ENCODE results near the gene ZNF281.
"Not testable (repeated sequence)": the region's sequence is repeated elsewhere in the genome, so short reads cannot be mapped to it uniquely, and the experiment has no call there.

The ZNF281 gene

GRCh38 chr1:200442023-200442422, 32.2 kb upstream of the ZNF281 start:
- no peaks in the 10 kb centered on the region for H3K9me3 ChIP-seq (ENCODE audit: control insufficient read depth, low read depth, low read length)
- H3K4me3 ChIP-seq (ENCODE audit: low read length) = no peak overlapping the region
- H3K9ac ChIP-seq (ENCODE audit: low read length) = no peak overlapping the region
- peaks cover 3% of the 10 kb centered on the region for H3K4me1 ChIP-seq (ENCODE audit: control insufficient read depth, low read depth, low read length)
- peaks cover 5% of the 10 kb centered on the region for H3K36me3 ChIP-seq (ENCODE audit: control insufficient read depth, low read depth, low read length)
- H3K27me3 ChIP-seq (ENCODE audit: control insufficient read depth, insufficient read depth, low read length) = no peaks in the 10 kb centered on the region
- no peak overlapping the region for H3K27ac ChIP-seq (ENCODE audit: low read length)

- no peaks in the 10 kb centered on the region for H3K36me3 ChIP-seq (ENCODE audit: control insufficient read depth, low read depth, low read length)
- no peaks in the 10 kb centered on the region for H3K27me3 ChIP-seq (ENCODE audit: control insufficient read depth, insufficient read depth, low read length)
- no peak overlapping the region for H3K27ac ChIP-seq (ENCODE audit: low read length)
- H3K9ac ChIP-seq (ENCODE audit: low read length) = no peak overlapping the region
- H3K4me3 ChIP-seq (ENCODE audit: low read length) = no peak overlapping the region
- H3K4me1 ChIP-seq (ENCODE audit: control insufficient read depth, low read depth, low read length) = peaks cover 3% of the 10 kb centered on the region
- no peaks in the 10 kb centered on the region for H3K9me3 ChIP-seq (ENCODE audit: control insufficient read depth, low read depth, low read length)
Observed at GRCh38 chr1:200438911-200439310, 29.1 kb upstream of the ZNF281 start.

DNA sequence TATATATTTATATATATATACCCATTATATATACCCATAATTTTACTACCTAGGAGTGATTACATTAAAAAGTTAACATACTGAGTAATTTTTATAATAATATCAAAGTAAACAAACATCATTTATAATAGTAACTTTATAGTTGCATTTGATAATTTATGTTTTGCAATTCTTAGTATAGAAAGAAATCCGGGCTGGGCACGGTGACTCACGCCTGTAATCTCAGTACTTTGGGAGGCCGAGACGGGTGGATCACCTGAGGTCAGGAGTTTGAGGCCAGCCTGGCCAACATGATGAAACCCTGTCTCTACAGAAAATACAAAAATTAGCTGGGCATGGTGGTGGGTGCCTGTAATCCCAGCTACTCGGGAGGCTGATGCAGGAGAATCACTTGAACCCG, 28.6 kb upstream of the ZNF281 start:
- not testable (repeated sequence) for H3K9ac ChIP-seq (ENCODE audit: low read length); H3K27me3 ChIP-seq (ENCODE audit: control insufficient read depth, insufficient read depth, low read length); H3K9me3 ChIP-seq (ENCODE audit: control insufficient read depth, low read depth, low read length); H3K4me3 ChIP-seq (ENCODE audit: low read length); H3K36me3 ChIP-seq (ENCODE audit: control insufficient read depth, low read depth, low read length); H3K4me1 ChIP-seq (ENCODE audit: control insufficient read depth, low read depth, low read length); H3K27ac ChIP-seq (ENCODE audit: low read length)

GRCh38 chr1:200437556-200438203, 27.8 kb upstream of the ZNF281 start:
- H3K9me3 ChIP-seq (ENCODE audit: control insufficient read depth, low read depth, low read length) = no peaks in the 10 kb centered on the region
- H3K27ac ChIP-seq (ENCODE audit: low read length) = no peak overlapping the region
- no peak overlapping the region for H3K9ac ChIP-seq (ENCODE audit: low read length)
- no peak overlapping the region for H3K4me3 ChIP-seq (ENCODE audit: low read length)
- no peaks in the 10 kb centered on the region for H3K27me3 ChIP-seq (ENCODE audit: control insufficient read depth, insufficient read depth, low read length)
- peaks cover 3% of the 10 kb centered on the region for H3K4me1 ChIP-seq (ENCODE audit: control insufficient read depth, low read depth, low read length)
- H3K36me3 ChIP-seq (ENCODE audit: control insufficient read depth, low read depth, low read length) = no peaks in the 10 kb centered on the region

DNA sequence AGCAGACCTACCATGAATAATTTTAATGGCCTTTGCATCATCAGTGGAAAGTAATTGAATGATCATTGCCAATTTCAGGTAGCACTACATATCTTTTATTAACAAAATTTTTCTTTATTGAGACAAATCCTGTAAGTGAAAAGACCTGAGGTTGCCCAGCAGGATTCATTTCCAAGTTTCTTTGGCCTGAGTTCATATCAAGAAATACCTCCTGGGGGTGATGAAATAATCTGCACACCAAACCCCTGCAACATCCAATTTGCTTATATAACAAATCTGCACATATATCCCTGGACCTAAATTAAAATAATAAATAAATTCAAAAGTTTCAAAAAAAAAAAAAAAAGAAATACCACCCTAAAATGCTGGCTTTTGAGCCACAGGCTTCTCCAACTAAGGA, 27.3 kb upstream of the ZNF281 start:
- Histone ChIP-seq H3K4me3 (ENCODE audit: low read length) (no peak overlapping the region), H3K4me1 (ENCODE audit: control insufficient read depth, low read depth, low read length) (peaks cover 3% of the 10 kb centered on the region), H3K27ac (ENCODE audit: low read length) (no peak overlapping the region), H3K9ac (ENCODE audit: low read length) (no peak overlapping the region), H3K36me3 (ENCODE audit: control insufficient read depth, low read depth, low read length) (no peaks in the 10 kb centered on the region), H3K27me3 (ENCODE audit: control insufficient read depth, insufficient read depth, low read length) (no peaks in the 10 kb centered on the region), H3K9me3 (ENCODE audit: control insufficient read depth, low read depth, low read length) (no peaks in the 10 kb centered on the region)

DNA sequence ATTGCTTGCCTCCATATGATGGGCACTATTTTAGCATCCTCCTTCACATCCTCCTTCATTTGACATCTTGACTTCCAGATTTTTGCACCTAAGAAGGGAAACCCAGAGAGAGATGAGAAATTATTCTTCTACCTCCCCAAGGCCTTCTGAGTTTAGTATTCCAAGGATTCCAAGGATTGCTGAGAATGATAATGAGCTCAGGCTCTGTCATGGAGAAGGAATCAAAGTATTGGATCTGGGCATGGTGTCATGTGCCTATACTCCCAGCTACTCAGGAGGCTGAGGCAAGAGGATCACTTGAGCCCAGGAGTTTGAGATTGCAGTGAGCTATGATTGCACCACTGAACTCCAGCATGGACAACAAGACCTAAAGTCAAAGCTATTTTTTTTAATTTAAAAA, 26.6 kb upstream of the ZNF281 start:
- Histone ChIP-seq H3K27me3 (ENCODE audit: control insufficient read depth, insufficient read depth, low read length) (no peaks in the 10 kb centered on the region), H3K9me3 (ENCODE audit: control insufficient read depth, low read depth, low read length) (no peaks in the 10 kb centered on the region), H3K27ac (ENCODE audit: low read length) (no peak overlapping the region), H3K4me1 (ENCODE audit: control insufficient read depth, low read depth, low read length) (peaks cover 3% of the 10 kb centered on the region), H3K4me3 (ENCODE audit: low read length) (no peak overlapping the region), H3K9ac (ENCODE audit: low read length) (no peak overlapping the region), H3K36me3 (ENCODE audit: control insufficient read depth, low read depth, low read length) (no peaks in the 10 kb centered on the region)

DNA sequence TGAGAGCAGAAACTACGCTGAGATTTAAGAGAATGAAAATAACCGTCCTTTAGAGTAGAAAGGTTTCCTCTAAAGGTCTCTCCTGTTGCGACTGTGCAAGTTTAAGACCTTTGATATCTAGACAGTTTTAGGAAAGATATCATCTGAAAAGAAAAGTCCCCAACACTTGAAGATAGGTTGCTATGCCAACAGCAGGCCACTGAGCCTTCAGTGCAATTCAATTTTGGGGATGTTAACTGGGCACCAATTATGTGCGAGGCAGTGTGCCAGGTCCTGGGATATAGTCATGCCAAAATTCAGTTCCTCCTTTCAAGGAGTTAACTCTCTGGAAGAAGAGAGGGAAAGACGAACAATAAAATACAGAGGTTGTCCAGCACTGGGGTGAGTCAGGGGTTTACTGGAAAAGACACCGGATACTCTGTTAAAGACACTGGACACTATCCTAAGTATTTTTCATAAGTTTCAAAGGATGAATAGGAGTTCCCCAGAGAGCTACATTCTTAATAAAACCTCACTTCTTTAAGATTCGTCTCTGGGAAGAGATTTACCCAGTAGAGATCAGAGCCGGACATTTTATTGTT, 25.5 kb upstream of the ZNF281 start:
- no peaks in the 10 kb centered on the region for H3K9me3 ChIP-seq (ENCODE audit: control insufficient read depth, low read depth, low read length)
- no peaks in the 10 kb centered on the region for H3K36me3 ChIP-seq (ENCODE audit: control insufficient read depth, low read depth, low read length)
- no peak overlapping the region for H3K9ac ChIP-seq (ENCODE audit: low read length)
- H3K4me1 ChIP-seq (ENCODE audit: control insufficient read depth, low read depth, low read length) = peaks cover 3% of the 10 kb centered on the region
- H3K27ac ChIP-seq (ENCODE audit: low read length) = no peak overlapping the region
- H3K4me3 ChIP-seq (ENCODE audit: low read length) = no peak overlapping the region
- H3K27me3 ChIP-seq (ENCODE audit: control insufficient read depth, insufficient read depth, low read length) = no peaks in the 10 kb centered on the region

GRCh38 chr1:200433586-200433985, 23.8 kb upstream of the ZNF281 start:
- Histone ChIP-seq H3K9ac (ENCODE audit: low read length) (no peak overlapping the region), H3K27me3 (ENCODE audit: control insufficient read depth, insufficient read depth, low read length) (no peaks in the 10 kb centered on the region), H3K4me1 (ENCODE audit: control insufficient read depth, low read depth, low read length) (no peaks in the 10 kb centered on the region), H3K4me3 (ENCODE audit: low read length) (no peak overlapping the region), H3K27ac (ENCODE audit: low read length) (no peak overlapping the region), H3K36me3 (ENCODE audit: control insufficient read depth, low read depth, low read length) (no peaks in the 10 kb centered on the region), H3K9me3 (ENCODE audit: control insufficient read depth, low read depth, low read length) (no peaks in the 10 kb centered on the region)

DNA sequence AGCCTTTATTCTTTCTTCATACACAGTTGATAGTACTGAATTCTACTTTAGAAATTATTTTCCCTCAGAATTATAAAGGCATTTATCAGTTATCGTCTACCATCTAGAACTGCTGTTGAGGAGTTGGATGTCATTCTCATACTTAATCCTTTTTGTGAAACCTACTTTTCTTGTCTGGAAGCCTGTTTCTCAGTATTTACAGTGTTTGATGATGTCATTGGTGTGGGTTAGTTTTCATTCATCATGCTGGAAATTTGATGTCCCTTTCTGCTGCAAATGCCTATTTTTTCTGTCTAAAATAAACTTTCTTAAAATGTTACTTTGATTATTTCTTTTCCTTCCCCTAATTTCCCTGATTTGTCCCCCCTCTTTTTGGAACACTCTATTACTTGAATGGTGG, 22.8 kb upstream of the ZNF281 start:
- H3K36me3 ChIP-seq (ENCODE audit: control insufficient read depth, low read depth, low read length) = no peaks in the 10 kb centered on the region
- no peaks in the 10 kb centered on the region for H3K27me3 ChIP-seq (ENCODE audit: control insufficient read depth, insufficient read depth, low read length)
- H3K4me1 ChIP-seq (ENCODE audit: control insufficient read depth, low read depth, low read length) = no peaks in the 10 kb centered on the region
- H3K9ac ChIP-seq (ENCODE audit: low read length) = no peak overlapping the region
- H3K9me3 ChIP-seq (ENCODE audit: control insufficient read depth, low read depth, low read length) = no peaks in the 10 kb centered on the region
- no peak overlapping the region for H3K27ac ChIP-seq (ENCODE audit: low read length)
- H3K4me3 ChIP-seq (ENCODE audit: low read length) = no peak overlapping the region

- H3K4me1 ChIP-seq (ENCODE audit: control insufficient read depth, low read depth, low read length) = no peaks in the 10 kb centered on the region
- H3K36me3 ChIP-seq (ENCODE audit: control insufficient read depth, low read depth, low read length) = no peaks in the 10 kb centered on the region
- no peak overlapping the region for H3K9ac ChIP-seq (ENCODE audit: low read length)
- H3K27me3 ChIP-seq (ENCODE audit: control insufficient read depth, insufficient read depth, low read length) = no peaks in the 10 kb centered on the region
- no peaks in the 10 kb centered on the region for H3K9me3 ChIP-seq (ENCODE audit: control insufficient read depth, low read depth, low read length)
- no peak overlapping the region for H3K4me3 ChIP-seq (ENCODE audit: low read length)
- no peak overlapping the region for H3K27ac ChIP-seq (ENCODE audit: low read length)
Observed at GRCh38 chr1:200429221-200429751, 19.4 kb upstream of the ZNF281 start.

DNA sequence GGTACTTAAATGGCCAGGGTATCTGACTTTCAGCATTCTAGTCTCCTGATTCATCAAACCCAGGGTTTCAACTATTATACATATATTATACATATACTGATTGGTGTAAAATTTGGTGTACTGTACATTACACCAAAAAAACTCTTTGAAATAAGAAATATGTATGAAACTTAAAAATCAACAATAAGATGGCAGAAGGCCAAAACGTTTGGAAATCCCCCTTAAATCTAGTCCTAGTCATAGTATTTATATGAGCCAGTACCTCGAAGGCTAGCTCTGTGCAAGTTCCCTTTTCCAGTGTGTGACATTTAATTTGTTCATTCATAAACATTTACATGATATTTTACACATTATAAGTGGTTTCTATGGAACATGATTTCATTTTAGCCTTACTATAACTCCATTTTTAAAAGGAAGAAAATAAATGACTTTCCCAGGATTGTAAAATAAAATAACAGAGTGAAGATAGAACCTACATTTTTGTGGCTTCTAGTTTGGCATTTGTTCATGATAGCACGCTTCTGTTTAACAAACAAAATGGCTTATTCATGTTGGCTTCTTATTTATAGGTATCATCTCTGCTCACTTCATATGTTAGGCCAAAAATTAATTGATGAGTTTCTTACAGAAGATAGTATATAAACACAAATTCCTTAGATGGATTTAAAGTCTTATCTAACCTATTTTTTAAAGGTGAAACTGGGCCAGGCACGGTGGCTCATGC, 18.8 kb upstream of the ZNF281 start:
- no peaks in the 10 kb centered on the region for H3K9me3 ChIP-seq (ENCODE audit: control insufficient read depth, low read depth, low read length)
- H3K9ac ChIP-seq (ENCODE audit: low read length) = no peak overlapping the region
- no peak overlapping the region for H3K27ac ChIP-seq (ENCODE audit: low read length)
- no peak overlapping the region for H3K4me3 ChIP-seq (ENCODE audit: low read length)
- no peaks in the 10 kb centered on the region for H3K4me1 ChIP-seq (ENCODE audit: control insufficient read depth, low read depth, low read length)
- no peaks in the 10 kb centered on the region for H3K36me3 ChIP-seq (ENCODE audit: control insufficient read depth, low read depth, low read length)
- H3K27me3 ChIP-seq (ENCODE audit: control insufficient read depth, insufficient read depth, low read length) = no peaks in the 10 kb centered on the region

Measured in iPS-18a (cell line).